Stimulated activated CD8-positive, alpha-beta memory T cell treated with anti-CD3 and anti-CD28 coated beads, Interleukin-4, amount 100 ng/mL, for 24 hours (primary cell): ENCODE measurements around the gene UBE2G1.

Experiments
- DNase-seq: peaks from one replicate; pipeline ENCODE4 v3.0.0-alpha.2; 2020; ENCODE audit warnings: low read depth

Gene UBE2G1

GRCh38 chr17:4247361-4247970, 119.0 kb downstream of the UBE2G1 start:
- DNase-seq = no peak

DNA sequence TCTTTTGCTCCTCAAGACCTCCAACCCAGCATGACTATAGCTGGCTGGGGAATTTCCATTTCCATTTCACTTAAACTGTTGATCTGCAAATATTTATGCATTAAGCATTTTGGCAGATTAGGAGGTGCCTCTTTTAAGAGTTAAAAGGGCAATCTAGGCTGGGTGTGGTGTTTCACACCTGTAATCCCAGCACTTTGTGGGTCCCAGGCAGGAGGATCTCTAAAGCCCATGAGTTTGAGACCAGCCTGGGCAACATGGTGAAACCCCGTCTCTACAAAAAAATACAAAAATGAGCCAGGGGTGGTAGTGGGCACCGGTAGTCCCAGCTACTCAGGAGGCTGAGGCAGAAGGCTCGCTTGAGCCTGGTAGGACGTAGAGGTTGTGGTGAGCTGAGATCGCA, 119.8 kb downstream of the UBE2G1 start:
- no peak for DNase-seq

- no peak for DNase-seq
Measured at GRCh38 chr17:4241535-4241934, 124.9 kb downstream of the UBE2G1 start.

DNA sequence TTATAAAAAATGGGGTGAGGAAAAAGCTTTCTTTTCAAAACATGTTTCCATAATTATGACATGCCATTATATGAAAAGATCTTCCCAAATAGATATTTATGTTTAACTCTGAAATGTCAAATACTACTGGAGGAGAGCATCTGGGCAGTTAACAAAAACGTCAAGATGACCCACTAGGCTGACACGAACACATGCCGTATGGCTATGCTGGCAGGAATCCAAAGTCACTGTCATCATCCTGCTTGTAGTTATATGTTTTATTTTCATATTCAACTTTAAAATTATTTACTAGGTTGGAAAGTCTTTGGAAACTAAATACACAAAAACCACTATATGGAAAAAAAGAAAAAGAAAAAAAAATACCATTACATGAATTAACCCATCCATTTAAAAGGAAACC, 130.0 kb downstream of the UBE2G1 start:
- DNase-seq = no peak

DNA sequence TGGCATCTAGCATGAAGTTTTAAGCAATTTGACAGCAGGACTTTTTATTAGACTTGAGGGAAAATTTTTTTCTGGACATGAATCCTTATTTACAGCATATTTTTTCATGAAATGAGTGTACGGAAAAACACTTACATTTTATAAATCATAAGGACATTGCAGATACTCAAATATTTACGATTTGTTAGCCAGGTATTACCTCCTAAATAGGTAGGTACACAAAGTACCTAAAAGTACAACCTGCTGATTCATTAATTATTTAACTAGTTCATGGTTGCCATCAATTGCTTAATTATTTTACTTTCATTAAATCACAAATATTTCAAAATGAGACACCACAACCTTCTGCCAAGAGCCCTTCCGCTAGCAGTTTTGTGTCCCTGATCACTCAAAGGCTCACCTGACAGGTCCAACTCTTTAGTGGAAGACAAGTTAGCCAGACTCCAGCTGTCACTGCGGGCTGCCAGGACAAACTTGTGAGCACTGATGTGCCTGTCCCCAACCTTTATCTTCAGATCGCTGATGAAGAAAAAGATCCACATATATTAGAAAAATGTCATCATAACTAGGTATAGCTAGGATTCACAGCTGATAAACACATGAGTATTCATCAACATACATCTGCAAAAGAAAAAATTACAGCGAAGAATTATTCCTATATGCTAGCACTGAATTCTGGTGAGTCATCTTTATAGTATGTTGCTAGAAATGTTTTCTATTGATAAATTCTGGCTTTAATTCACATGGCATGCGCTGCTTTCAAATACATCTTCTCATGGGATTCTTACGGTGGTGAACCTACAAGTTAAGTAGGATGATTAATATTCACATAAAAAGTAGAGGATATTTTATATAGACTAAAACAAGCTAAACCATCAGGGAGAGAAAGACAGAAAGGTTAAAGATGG, 130.8 kb downstream of the UBE2G1 start:
- DNase-seq = no peak

DNA sequence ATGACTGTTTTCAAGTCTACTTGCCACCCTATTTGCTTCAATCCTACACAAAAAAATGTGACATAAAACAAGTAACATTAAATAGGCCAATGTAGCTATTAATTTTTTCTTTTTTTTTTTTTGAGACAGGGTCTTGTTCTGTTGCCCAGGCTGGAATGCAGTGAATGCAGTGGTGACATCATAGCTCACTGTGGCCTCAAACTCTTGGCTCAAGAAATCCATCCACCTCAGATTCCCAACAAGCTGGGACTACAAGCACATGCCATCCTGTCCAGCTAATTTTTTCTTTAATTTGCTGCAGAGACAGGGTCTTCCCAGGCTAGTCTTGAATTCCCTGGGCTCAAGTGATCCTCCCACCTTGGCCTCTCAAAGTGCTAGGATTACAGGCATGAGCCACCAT, 132.1 kb downstream of the UBE2G1 start:
- no peak for DNase-seq

DNA sequence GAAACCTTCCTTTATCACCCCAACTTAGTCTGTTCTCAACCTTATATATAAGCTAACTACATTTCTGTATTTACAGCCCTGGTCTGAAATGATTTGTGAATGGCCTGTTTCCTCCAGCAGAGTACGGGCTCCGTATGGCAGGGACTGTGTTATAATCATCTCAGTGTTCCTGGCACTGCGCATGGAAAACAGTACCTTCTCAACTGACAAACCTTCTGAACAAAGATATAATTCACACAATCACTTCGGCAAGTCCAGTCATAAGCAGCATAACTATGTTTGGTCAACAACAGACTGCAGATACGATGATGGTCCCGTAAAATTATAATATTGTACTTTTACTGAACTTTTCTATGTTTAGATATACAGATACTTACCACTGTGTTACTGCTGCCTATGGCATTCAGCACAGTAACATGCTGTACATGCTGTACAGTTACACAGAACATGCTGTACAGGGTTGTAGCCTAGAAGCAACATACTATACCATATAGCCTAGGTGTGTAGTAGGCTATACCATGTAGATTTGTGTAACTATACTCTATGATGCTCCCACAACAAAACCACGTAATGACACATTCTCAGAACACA, 132.7 kb downstream of the UBE2G1 start:
- no peak for DNase-seq

DNA sequence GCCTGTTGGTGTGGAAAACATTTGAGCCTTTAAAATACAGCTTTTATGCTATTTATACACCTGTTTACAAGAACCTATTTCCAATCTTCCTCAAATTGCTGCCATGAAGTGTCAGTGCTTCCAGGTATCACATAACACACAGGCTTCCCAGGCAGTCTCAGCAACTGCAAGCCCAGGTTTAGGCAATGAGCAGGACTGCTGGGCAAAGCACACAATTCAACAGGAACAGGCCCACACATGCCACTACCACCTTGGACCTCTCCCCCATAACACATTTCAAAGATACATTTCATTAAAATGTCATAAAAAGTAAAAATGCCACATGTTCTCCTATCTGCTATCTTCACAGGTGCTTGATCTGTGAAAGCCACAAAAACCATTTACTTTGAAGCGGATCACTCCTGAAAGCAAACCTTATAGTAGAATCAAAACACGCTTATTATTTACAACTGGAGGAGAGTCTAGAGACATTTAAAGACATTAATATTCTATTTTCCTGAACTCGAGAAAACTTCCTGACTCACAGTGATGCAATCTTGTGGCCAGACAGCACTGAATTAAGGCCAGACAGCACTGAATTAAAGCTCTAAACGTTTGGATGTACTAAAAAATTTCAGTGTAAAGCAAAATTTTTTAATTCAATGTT, 134.2 kb downstream of the UBE2G1 start:
- no peak for DNase-seq

GRCh38 chr17:4229627-4230541, 136.6 kb downstream of the UBE2G1 start:
- DNase-seq = no peak

DNA sequence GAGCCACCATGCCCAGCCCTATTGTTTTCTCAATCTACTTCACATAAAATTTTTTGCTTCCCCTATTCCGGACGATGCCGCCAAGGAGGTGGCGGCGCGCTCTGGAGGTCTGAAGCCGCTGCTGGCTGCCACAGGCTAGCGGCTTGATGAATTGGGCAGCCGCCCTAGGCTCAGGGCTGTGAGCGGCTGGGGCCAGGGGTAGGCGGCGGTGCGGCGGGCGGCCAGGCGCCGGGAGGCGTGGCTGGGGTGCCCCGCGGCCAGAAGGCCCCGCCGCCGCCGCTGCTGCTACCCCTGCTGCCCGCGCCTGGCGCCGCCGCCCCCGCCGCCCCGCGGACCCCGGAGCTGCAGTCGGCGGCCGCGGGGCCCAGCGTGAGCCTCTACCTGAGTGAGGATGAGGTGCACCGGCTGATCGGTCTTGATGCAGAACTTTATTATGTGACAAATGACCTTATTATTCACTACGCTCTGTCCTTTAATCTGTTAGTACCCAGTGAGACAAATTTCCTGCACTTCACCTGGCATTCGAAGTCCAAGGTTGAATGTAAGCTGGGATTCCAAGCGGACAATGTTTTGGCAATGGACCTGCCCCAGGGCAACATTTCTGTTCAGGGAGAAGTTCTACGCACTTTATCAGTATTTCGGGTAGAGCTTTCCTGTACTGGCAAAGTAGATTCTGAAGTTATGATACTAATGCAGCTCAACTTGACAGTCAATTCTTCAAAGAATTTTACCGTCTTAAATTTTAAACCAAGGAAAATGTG, 144.4 kb downstream of the UBE2G1 start:
- no peak for DNase-seq

DNA sequence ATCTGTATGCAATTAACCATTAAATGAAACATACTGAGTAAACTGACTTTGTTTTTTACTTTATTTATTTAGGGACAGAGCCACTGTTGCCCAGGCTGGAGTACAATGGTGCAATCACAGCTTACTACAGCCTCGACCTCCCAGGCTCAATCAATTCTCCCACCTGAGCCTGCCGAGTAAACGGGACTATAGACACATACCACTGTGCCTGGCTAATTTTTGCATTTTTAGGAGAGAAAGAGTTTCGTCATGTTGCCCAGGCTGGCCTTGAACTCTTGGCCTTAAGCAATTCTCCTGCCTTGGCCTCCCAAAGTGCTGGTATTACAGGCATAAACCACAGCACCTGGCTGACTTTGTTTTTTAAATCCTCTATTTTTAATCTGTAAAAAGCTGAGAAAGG, 145.3 kb downstream of the UBE2G1 start:
- DNase-seq = no peak

DNA sequence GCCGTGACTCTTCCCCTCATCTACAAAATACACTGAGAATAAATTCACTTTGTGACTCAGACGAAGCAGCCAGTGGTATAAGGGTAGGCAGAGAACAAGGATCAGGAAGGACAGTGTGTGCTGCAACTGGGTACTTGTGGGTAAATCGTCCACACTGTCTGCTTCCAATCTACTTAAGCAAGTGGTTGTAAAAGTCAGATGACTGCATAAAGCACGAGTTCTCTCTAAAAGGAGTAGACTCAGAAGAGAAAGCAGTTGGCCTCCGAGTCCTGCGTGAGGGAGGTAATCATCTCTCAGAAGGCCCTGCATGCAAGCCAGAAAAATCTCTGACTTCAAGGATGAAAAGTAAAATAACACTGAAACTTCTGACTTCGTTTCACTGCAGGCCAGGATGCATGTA, 145.8 kb downstream of the UBE2G1 start:
- DNase-seq = no peak
